PC-9 (cell line): ENCODE measurements around the gene CYP27C1. TPM values are rescaled to one million over a fixed set of nuclear protein-coding genes. Genes with fewer than 3 reads are reported as not detected.
A peak's percentile ranks its signal among the peaks of the same experiment; 100 is the strongest.

Experiments used
- BruUV-seq: library from RNA; stranded (reverse); fragments of 400-500 nt; replicated peaks from 2 replicates; lab custom pipeline; 2021; lab: Mats Ljungman, UMichigan
- CTCF ChIA-PET: fragments of 300-600 bp; sonication (Branson Sonifier 250); formaldehyde crosslinking; loops from one replicate; lab custom pipeline; 2022; ENCODE audit warnings: antibody characterized with exemption; lab: Charles Lee
- POLR2A ChIA-PET: fragments of 300-600 bp; sonication (Branson Sonifier 250); formaldehyde crosslinking; loops from one replicate; lab custom pipeline; 2022; ENCODE audit warnings: antibody characterized with exemption; ENCODE audit not compliant: unreplicated experiment; lab: Charles Lee
- DNase-seq, 2 experiments: peaks; one replicate each; pipeline versions ENCODE4 v3.0.0 to v3.0.0-alpha.2; 2015 to 2022; ENCODE audit warnings: mixed read lengths in 1 of 2
- H2AFZ ChIP-seq: fragments of 200-600 bp; sonication (generic); 2 replicates; pipeline ENCODE4 v1.8.1; 2017; ENCODE audit warnings: antibody characterized with exemption
- H3F3A ChIP-seq: fragments of 200-600 bp; sonication (generic); 2 replicates; pipeline ENCODE4 v1.8.1; 2017; ENCODE audit warnings: antibody characterized with exemption, mild to moderate bottlenecking, low read depth; ENCODE audit not compliant: insufficient read depth
- H3K27ac ChIP-seq: fragments of 200-600 bp; sonication (generic); 2 replicates; pipeline ENCODE4 v1.6.1; 2016; ENCODE audit warnings: mixed run types
- H3K27me3 ChIP-seq: fragments of 200-600 bp; sonication (generic); 2 replicates; pipeline ENCODE4 v1.6.1; 2016; ENCODE audit warnings: low read depth, mixed run types; ENCODE audit not compliant: insufficient read depth
- H3K36me3 ChIP-seq: fragments of 200-600 bp; sonication (generic); 2 replicates; pipeline ENCODE4 v1.6.1; 2016; ENCODE audit warnings: low read depth, mixed run types
- H3K4me1 ChIP-seq: fragments of 200-600 bp; sonication (generic); replicated peaks from 2 replicates; pipeline ENCODE4 v1.6.1; 2016; ENCODE audit warnings: mixed run types; ENCODE audit not compliant: insufficient read depth
- H3K4me2 ChIP-seq: fragments of 200-600 bp; sonication (generic); 2 replicates; pipeline ENCODE4 v1.6.1; 2017; ENCODE audit warnings: mixed run types
- H3K4me3 ChIP-seq: fragments of 200-600 bp; sonication (generic); 2 replicates; pipeline ENCODE4 v1.6.1; 2016; ENCODE audit warnings: mixed run types
- H3K79me2 ChIP-seq: fragments of 200-600 bp; sonication (generic); 2 replicates; pipeline ENCODE4 v1.6.1; 2017; ENCODE audit warnings: low read depth, mixed run types
- H3K9me2 ChIP-seq: fragments of 200-600 bp; sonication (generic); 2 replicates; pipeline ENCODE4 v1.8.1; 2017; ENCODE audit warnings: mild to moderate bottlenecking; ENCODE audit not compliant: insufficient read depth
- H3K9me3 ChIP-seq: fragments of 200-600 bp; sonication (generic); 2 replicates; pipeline ENCODE4 v1.8.1; 2016; ENCODE audit warnings: low read depth; ENCODE audit not compliant: insufficient read depth
- H4K20me1 ChIP-seq: fragments of 200-600 bp; sonication (generic); 2 replicates; pipeline ENCODE4 v1.8.1; 2017; ENCODE audit not compliant: insufficient read depth
- CTCF ChIP-seq: fragments of 200-600 bp; sonication (generic); conservative IDR thresholded peaks from 2 replicates; pipeline ENCODE4 v1.6.1; 2017; ENCODE audit warnings: mixed run types, antibody characterized with exemption, mild to moderate bottlenecking, moderate library complexity
- EZH2 ChIP-seq: fragments of 200-600 bp; sonication (generic); IDR thresholded peaks from 2 replicates; pipeline ENCODE4 v1.8.0; 2017; ENCODE audit warnings: antibody characterized with exemption, low read depth
- intact Hi-C: fragments of 100-400 bp; cut with micrococcal nuclease; formaldehyde crosslinking; loops from one replicate; pipeline ENCODE4 v1.10.0; 2022; ENCODE audit not compliant: unreplicated experiment
- total RNA-seq: library from RNA; stranded (reverse); gene quantifications from 2 replicates; pipeline ENCODE4 v1.2.3, GENCODE V29; 2021

The CYP27C1 gene
- total RNA-seq, 1 experiment from 2014 or later: 0.94 TPM

GRCh38 chr2:127146820-127147502, 73.1 kb downstream of the CYP27C1 start:
- Histone ChIP-seq H3K36me3 (no peaks in the 10 kb centered on the region; the same call in 1 of the 2 replicates), H3K4me1 (peaks cover 67% of the 10 kb centered on the region), H3K9me2 (no peaks in the 10 kb centered on the region), H3K79me2 (no peaks in the 10 kb centered on the region), H3K4me3 (no peak overlapping the region), H4K20me1 (no peaks in the 10 kb centered on the region), H3K27me3 (no peaks in the 10 kb centered on the region), H3K27ac (peak overlapping the region; percentile 78), H3K9me3 (peaks cover 20% of the 10 kb centered on the region), H3F3A (peaks cover 19% of the 10 kb centered on the region), H2AFZ (no peak overlapping the region), H3K4me2 (peak overlapping the region; percentile 24; the same call in 1 of the 2 replicates)
- CTCF ChIA-PET: no interaction called here
- TF ChIP-seq CTCF (no peak), EZH2 (no peak)
- POLR2A ChIA-PET: no interaction called here
- intact Hi-C loops: loop anchor here (5.0 kb wide), 1 partner anchor 65 kb away; no protein-coding TSS in a partner anchor
- BruUV-seq: no TSS peak
- peak in 1 of 2 experiments; percentile 47 for DNase-seq

GRCh38 chr2:127146071-127146725, 73.9 kb downstream of the CYP27C1 start:
- no peaks in the 10 kb centered on the region for H4K20me1 ChIP-seq
- no peaks in the 10 kb centered on the region; the same call in 1 of the 2 replicates for H3K36me3 ChIP-seq
- no peak for DNase-seq
- peaks cover 67% of the 10 kb centered on the region for H3K4me1 ChIP-seq
- H3K9me2 ChIP-seq: no peaks in the 10 kb centered on the region
- BruUV-seq: no TSS peak
- peaks cover 19% of the 10 kb centered on the region for H3F3A ChIP-seq
- ChIA-PET CTCF (interaction anchor here (0.8 to 1.2 kb wide), 2 partner anchors 8 to 22 kb away, joined by 3 read pairs; no protein-coding TSS in a partner anchor), POLR2A (interaction anchor here (0.6 kb wide), 1 partner anchor 51 kb away, joined by 4 read pairs; no protein-coding TSS in a partner anchor)
- peak overlapping the region; percentile 78 for H3K27ac ChIP-seq
- no peaks in the 10 kb centered on the region for H3K79me2 ChIP-seq
- peak overlapping the region; percentile 41 for H3K4me2 ChIP-seq
- intact Hi-C loops: loop anchor here (5.0 kb wide), 1 partner anchor 64 kb away; no protein-coding TSS in a partner anchor
- H3K9me3 ChIP-seq: peaks cover 16% of the 10 kb centered on the region
- H3K27me3 ChIP-seq: no peaks in the 10 kb centered on the region
- H3K4me3 ChIP-seq: no peak overlapping the region
- no peak overlapping the region for H2AFZ ChIP-seq
- TF ChIP-seq EZH2 (no peak), CTCF (no peak)

GRCh38 chr2:127145280-127145895, 74.7 kb downstream of the CYP27C1 start:
- no peak for TF ChIP-seq CTCF
- no peak for TF ChIP-seq EZH2
- Histone ChIP-seq H3K79me2 (no peaks in the 10 kb centered on the region), H3K9me2 (no peaks in the 10 kb centered on the region), H3K4me2 (peak overlapping the region; percentile 41), H3K27me3 (no peaks in the 10 kb centered on the region), H3K27ac (peak overlapping the region; percentile 78), H3K36me3 (no peaks in the 10 kb centered on the region), H3K4me1 (peaks cover 64% of the 10 kb centered on the region), H3F3A (peaks cover 19% of the 10 kb centered on the region), H3K9me3 (peaks cover 8% of the 10 kb centered on the region; the same call in 1 of the 2 replicates), H3K4me3 (no peak overlapping the region), H4K20me1 (no peaks in the 10 kb centered on the region), H2AFZ (peak overlapping the region; percentile 44)
- CTCF ChIA-PET: interaction anchor here (0.5 to 1.2 kb wide), 3 partner anchors 8 to 23 kb away, joined by 3 read pairs; no protein-coding TSS in a partner anchor
- POLR2A ChIA-PET: interaction anchor here (0.6 kb wide), 3 partner anchors 27 to 50 kb away, joined by 3 to 5 read pairs (median 4); no protein-coding TSS in a partner anchor
- BruUV-seq: no TSS peak
- intact Hi-C loops: loop anchor here (5.0 kb wide), 1 partner anchor 63 kb away; no protein-coding TSS in a partner anchor
- DNase-seq: peak in 1 of 2 experiments; percentile 75
